ENCODE data around the gene STXBP6. TPM values are rescaled to one million over a fixed set of nuclear protein-coding genes. Genes with fewer than 3 reads are reported as not detected.

The STXBP6 gene
- total RNA-seq, 1 donor from 2014 or later: 0.51 TPM

GRCh38 chr14:24976602-24977001 is 73.3 kb downstream of the STXBP6 start:
- no peak overlapping the region for H3K27ac Mint-ChIP-seq (ENCODE audit: unreplicated experiment)
- no peak overlapping the region for H3K4me3 Mint-ChIP-seq (ENCODE audit: unreplicated experiment)
- TF ChIP-seq CTCF (IDR thresholded peaks at IDR 0.05; ENCODE audit: unreplicated experiment): no peak
- H3K27me3 Mint-ChIP-seq (ENCODE audit: unreplicated experiment): no peaks in the 10 kb centered on the region
- no peaks in the 10 kb centered on the region for H3K36me3 Mint-ChIP-seq (ENCODE audit: low read depth, unreplicated experiment)
- no peaks in the 10 kb centered on the region for H3K4me1 Mint-ChIP-seq (ENCODE audit: unreplicated experiment)
- no peaks in the 10 kb centered on the region for H3K9me3 Mint-ChIP-seq (ENCODE audit: unreplicated experiment)
- DNase-seq (ENCODE audit: low spot score): no peak

- no peak overlapping the region for H3K27ac Mint-ChIP-seq (ENCODE audit: unreplicated experiment)
- no peaks in the 10 kb centered on the region for H3K9me3 Mint-ChIP-seq (ENCODE audit: unreplicated experiment)
- TF ChIP-seq CTCF (IDR thresholded peaks at IDR 0.05; ENCODE audit: unreplicated experiment): no peak
- DNase-seq (ENCODE audit: low spot score): no peak
- H3K4me1 Mint-ChIP-seq (ENCODE audit: unreplicated experiment): no peaks in the 10 kb centered on the region
- H3K27me3 Mint-ChIP-seq (ENCODE audit: unreplicated experiment): no peaks in the 10 kb centered on the region
- H3K4me3 Mint-ChIP-seq (ENCODE audit: unreplicated experiment): no peak overlapping the region
- no peaks in the 10 kb centered on the region for H3K36me3 Mint-ChIP-seq (ENCODE audit: low read depth, unreplicated experiment)
Observed at GRCh38 chr14:24975393-24975792, 74.6 kb downstream of the STXBP6 start.

DNA sequence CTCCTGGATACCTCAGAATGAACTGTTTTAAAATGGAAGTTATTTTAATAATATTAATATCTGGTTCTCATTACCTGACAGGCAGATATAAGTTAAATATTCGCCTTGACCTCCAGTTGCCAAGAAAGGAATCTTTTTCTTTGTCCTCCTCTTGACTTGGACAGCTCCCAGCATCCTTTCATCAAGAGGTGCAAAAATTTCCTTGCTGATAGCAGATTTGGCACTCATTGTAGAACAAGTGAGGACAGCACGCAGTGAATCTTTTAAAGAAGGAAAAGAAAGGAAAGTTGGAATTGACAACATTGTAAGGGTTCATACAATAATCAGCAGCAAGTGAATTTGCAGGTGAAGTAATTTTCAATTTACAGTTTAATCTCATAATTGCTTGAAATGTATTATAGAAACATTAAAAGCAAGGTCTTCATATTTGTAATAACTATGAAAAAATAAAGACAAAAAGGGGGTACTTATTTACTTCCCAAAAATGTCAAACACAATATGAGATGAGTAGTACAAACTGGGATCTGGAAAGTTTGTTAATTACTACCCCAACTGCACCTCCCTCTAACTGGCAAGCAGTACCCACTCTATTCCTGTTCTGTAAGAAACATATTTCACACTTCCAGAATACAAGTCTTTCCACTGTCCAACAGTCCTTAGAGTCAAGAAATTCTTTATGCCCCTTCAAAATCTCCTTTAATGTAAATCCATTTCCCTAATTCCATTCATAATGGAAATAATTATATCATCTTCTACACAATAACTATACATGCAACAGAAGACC is 75.2 kb downstream of the STXBP6 start:
- no peak overlapping the region for H3K4me3 Mint-ChIP-seq (ENCODE audit: unreplicated experiment)
- no peaks in the 10 kb centered on the region for H3K27me3 Mint-ChIP-seq (ENCODE audit: unreplicated experiment)
- no peak for TF ChIP-seq CTCF (IDR thresholded peaks at IDR 0.05; ENCODE audit: unreplicated experiment)
- DNase-seq (ENCODE audit: low spot score): no peak
- H3K27ac Mint-ChIP-seq (ENCODE audit: unreplicated experiment): no peak overlapping the region
- no peaks in the 10 kb centered on the region for H3K36me3 Mint-ChIP-seq (ENCODE audit: low read depth, unreplicated experiment)
- H3K4me1 Mint-ChIP-seq (ENCODE audit: unreplicated experiment): no peaks in the 10 kb centered on the region
- H3K9me3 Mint-ChIP-seq (ENCODE audit: unreplicated experiment): no peaks in the 10 kb centered on the region

GRCh38 chr14:24972844-24973243 is 77.1 kb downstream of the STXBP6 start:
- Mint-ChIP-seq H3K4me1 (ENCODE audit: unreplicated experiment) (no peaks in the 10 kb centered on the region), H3K36me3 (ENCODE audit: low read depth, unreplicated experiment) (no peaks in the 10 kb centered on the region), H3K4me3 (ENCODE audit: unreplicated experiment) (no peak overlapping the region), H3K27me3 (ENCODE audit: unreplicated experiment) (no peaks in the 10 kb centered on the region), H3K27ac (ENCODE audit: unreplicated experiment) (no peak overlapping the region), H3K9me3 (ENCODE audit: unreplicated experiment) (no peaks in the 10 kb centered on the region)
- no peak for DNase-seq (ENCODE audit: low spot score)
- TF ChIP-seq CTCF (IDR thresholded peaks at IDR 0.05; ENCODE audit: unreplicated experiment): no peak

- H3K4me1 Mint-ChIP-seq (ENCODE audit: unreplicated experiment): peaks cover 2% of the 10 kb centered on the region
- no peak for DNase-seq (ENCODE audit: low spot score)
- H3K4me3 Mint-ChIP-seq (ENCODE audit: unreplicated experiment): no peak overlapping the region
- no peaks in the 10 kb centered on the region for H3K9me3 Mint-ChIP-seq (ENCODE audit: unreplicated experiment)
- no peaks in the 10 kb centered on the region for H3K36me3 Mint-ChIP-seq (ENCODE audit: low read depth, unreplicated experiment)
- no peaks in the 10 kb centered on the region for H3K27me3 Mint-ChIP-seq (ENCODE audit: unreplicated experiment)
- H3K27ac Mint-ChIP-seq (ENCODE audit: unreplicated experiment): no peak overlapping the region
- no peak for TF ChIP-seq CTCF (IDR thresholded peaks at IDR 0.05; ENCODE audit: unreplicated experiment)
Observed at GRCh38 chr14:24971255-24971654, 78.7 kb downstream of the STXBP6 start.

Measured in endothelial cell (in vitro differentiated cells).